Measurements from ENCODE around the gene DELE1.

Gene DELE1

DNA sequence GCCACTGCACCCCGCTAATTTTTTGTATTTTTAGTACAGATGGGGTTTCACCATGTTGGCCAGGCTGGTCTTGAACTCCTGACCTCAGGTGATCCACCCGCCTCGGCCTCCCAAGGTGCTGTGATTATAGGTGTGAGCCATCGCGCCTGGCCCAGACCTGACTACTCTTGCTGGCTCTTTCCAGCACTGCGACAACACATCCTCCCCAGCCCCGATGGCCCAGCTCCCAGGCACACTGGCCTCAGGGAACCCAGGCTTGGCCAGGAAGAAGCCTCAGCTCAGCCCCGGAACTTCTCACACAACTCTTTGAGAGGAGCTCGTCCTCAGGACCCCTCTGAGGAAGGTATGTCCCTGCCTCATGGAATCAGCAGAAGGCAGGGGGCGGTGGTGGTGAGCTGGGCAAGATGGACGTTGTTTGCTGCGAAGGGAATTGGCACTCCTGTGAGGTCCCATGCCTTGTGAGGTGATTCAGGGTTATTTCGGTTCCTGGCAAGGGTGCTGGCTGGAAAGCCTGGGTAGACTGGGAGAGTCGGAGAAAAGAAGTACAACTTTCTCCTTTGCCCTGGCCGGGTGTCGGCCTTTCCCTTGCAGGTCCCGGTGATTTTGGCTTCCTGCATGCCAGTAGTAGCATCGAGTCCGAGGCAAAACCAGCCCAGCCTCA, 5.9 kb downstream of the DELE1 start:
- Histone ChIP-seq H3K4me3 (ENCODE audit: low read depth, low read length) (no peak overlapping the region), H3K4me1 (ENCODE audit: control insufficient read depth, insufficient read depth, low read length) (no peaks in the 10 kb centered on the region), H3K36me3 (ENCODE audit: control insufficient read depth in 2 of 2, insufficient read depth in 1 of 2, low read length in 2 of 2) (peaks cover 29 to 88% of the 10 kb centered on the region in 2 experiments), H3K9me3 (ENCODE audit: control insufficient read depth, insufficient read depth, low read depth, low read length) (no peaks in the 10 kb centered on the region), H3K27ac (ENCODE audit: extremely low read depth, low read depth, low read length) (no peak overlapping the region)
- ChIA-PET POLR2A (no interaction called here), CTCF (no interaction called here)
- no peak for TF ChIP-seq ZNF623 (tag by site-specific recombination; IDR thresholded peaks at IDR 0.05)
- TF ChIP-seq ZFP37 (tag by site-specific recombination; IDR thresholded peaks at IDR 0.05), result no peak
- TF ChIP-seq ZNF221 (tag by site-specific recombination; IDR thresholded peaks at IDR 0.05; ENCODE audit: borderline replicate concordance), result no peak
- TF ChIP-seq ZNF214 (tag by site-specific recombination; IDR thresholded peaks at IDR 0.05; ENCODE audit: borderline replicate concordance), result no peak
- TF ChIP-seq TRIM28 (IDR thresholded peaks at IDR 0.05; ENCODE audit: borderline replicate concordance, low read length), result no peak
- no peak for TF ChIP-seq ZBTB48 (tag by site-specific recombination; IDR thresholded peaks at IDR 0.05)
- TF ChIP-seq, protein P1, sequence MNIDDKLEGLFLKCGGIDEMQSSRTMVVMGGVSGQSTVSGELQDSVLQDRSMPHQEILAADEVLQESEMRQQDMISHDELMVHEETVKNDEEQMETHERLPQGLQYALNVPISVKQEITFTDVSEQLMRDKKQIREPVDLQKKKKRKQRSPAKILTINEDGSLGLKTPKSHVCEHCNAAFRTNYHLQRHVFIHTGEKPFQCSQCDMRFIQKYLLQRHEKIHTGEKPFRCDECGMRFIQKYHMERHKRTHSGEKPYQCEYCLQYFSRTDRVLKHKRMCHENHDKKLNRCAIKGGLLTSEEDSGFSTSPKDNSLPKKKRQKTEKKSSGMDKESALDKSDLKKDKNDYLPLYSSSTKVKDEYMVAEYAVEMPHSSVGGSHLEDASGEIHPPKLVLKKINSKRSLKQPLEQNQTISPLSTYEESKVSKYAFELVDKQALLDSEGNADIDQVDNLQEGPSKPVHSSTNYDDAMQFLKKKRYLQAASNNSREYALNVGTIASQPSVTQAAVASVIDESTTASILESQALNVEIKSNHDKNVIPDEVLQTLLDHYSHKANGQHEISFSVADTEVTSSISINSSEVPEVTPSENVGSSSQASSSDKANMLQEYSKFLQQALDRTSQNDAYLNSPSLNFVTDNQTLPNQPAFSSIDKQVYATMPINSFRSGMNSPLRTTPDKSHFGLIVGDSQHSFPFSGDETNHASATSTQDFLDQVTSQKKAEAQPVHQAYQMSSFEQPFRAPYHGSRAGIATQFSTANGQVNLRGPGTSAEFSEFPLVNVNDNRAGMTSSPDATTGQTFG (tag by site-specific recombination; IDR thresholded peaks at IDR 0.05; ENCODE audit: borderline replicate concordance), result no peak
- no peak for TF ChIP-seq KLF17 (tag by site-specific recombination; IDR thresholded peaks at IDR 0.05)
- TF ChIP-seq ZNF501 (tag by site-specific recombination; IDR thresholded peaks at IDR 0.05), result no peak
- no peak for TF ChIP-seq ZNF600 (tag by site-specific recombination; IDR thresholded peaks at IDR 0.05)
- TF ChIP-seq, protein P2, sequence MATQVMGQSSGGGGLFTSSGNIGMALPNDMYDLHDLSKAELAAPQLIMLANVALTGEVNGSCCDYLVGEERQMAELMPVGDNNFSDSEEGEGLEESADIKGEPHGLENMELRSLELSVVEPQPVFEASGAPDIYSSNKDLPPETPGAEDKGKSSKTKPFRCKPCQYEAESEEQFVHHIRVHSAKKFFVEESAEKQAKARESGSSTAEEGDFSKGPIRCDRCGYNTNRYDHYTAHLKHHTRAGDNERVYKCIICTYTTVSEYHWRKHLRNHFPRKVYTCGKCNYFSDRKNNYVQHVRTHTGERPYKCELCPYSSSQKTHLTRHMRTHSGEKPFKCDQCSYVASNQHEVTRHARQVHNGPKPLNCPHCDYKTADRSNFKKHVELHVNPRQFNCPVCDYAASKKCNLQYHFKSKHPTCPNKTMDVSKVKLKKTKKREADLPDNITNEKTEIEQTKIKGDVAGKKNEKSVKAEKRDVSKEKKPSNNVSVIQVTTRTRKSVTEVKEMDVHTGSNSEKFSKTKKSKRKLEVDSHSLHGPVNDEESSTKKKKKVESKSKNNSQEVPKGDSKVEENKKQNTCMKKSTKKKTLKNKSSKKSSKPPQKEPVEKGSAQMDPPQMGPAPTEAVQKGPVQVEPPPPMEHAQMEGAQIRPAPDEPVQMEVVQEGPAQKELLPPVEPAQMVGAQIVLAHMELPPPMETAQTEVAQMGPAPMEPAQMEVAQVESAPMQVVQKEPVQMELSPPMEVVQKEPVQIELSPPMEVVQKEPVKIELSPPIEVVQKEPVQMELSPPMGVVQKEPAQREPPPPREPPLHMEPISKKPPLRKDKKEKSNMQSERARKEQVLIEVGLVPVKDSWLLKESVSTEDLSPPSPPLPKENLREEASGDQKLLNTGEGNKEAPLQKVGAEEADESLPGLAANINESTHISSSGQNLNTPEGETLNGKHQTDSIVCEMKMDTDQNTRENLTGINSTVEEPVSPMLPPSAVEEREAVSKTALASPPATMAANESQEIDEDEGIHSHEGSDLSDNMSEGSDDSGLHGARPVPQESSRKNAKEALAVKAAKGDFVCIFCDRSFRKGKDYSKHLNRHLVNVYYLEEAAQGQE (tag by site-specific recombination; IDR thresholded peaks at IDR 0.05), result no peak
- no peak for TF ChIP-seq ZNF677 (tag by site-specific recombination; IDR thresholded peaks at IDR 0.05)
- TF ChIP-seq ZNF843 (tag by site-specific recombination; IDR thresholded peaks at IDR 0.05), result no peak
- TF ChIP-seq ZNF629 (tag by site-specific recombination; IDR thresholded peaks at IDR 0.05), result no peak
- no peak for TF ChIP-seq TCF7L2 (IDR thresholded peaks at IDR 0.05; ENCODE audit: borderline replicate concordance, low read depth, low read length)
- TF ChIP-seq KLF16 (tag by site-specific recombination; IDR thresholded peaks at IDR 0.05), result no peak

DNA sequence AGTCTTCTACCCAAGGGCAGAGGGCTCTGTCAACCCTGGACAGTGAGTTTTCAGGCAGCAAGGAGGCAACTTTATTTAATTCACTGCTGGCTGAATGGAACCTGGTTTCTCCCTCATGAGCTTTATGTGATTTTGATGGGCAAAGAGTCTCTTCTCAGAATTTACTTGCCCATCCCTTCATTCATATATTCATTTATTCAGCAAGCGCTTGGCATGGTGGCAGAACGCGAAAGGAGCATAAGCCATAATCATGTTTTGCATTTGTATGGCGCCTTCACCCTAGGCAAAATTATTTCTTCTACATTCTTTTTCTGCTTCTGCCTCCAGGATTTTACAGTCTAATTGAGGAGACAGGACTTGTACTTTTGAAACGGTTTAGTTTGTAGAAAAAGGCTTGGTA, 8.0 kb downstream of the DELE1 start:
- CTCF ChIA-PET, result no interaction called here
- no peak for TF ChIP-seq ZNF549 (tag by site-specific recombination; IDR thresholded peaks at IDR 0.05)
- TF ChIP-seq, protein P3, sequence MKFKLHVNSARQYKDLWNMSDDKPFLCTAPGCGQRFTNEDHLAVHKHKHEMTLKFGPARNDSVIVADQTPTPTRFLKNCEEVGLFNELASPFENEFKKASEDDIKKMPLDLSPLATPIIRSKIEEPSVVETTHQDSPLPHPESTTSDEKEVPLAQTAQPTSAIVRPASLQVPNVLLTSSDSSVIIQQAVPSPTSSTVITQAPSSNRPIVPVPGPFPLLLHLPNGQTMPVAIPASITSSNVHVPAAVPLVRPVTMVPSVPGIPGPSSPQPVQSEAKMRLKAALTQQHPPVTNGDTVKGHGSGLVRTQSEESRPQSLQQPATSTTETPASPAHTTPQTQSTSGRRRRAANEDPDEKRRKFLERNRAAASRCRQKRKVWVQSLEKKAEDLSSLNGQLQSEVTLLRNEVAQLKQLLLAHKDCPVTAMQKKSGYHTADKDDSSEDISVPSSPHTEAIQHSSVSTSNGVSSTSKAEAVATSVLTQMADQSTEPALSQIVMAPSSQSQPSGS (tag by site-specific recombination; IDR thresholded peaks at IDR 0.05; ENCODE audit: low read depth), result no peak
- TF ChIP-seq ZNF623 (tag by site-specific recombination; IDR thresholded peaks at IDR 0.05), result no peak
- no peak for TF ChIP-seq ZNF580 (tag by site-specific recombination; IDR thresholded peaks at IDR 0.05)
- no peak for TF ChIP-seq ZSCAN30 (tag by site-specific recombination; IDR thresholded peaks at IDR 0.05)
- TF ChIP-seq ZIC2 (tag by site-specific recombination; IDR thresholded peaks at IDR 0.05), result no peak
- TF ChIP-seq ZNF311 (tag by site-specific recombination; IDR thresholded peaks at IDR 0.05; ENCODE audit: borderline replicate concordance), result no peak
- no peak for TF ChIP-seq ZNF473 (tag by site-specific recombination; IDR thresholded peaks at IDR 0.05)
- TF ChIP-seq ZSCAN4 (tag by site-specific recombination; IDR thresholded peaks at IDR 0.05), result no peak
- TF ChIP-seq BCL11A (tag by site-specific recombination; IDR thresholded peaks at IDR 0.05; ENCODE audit: low read depth), result no peak

More for the DNA sequence above, 8.0 kb downstream of the DELE1 start:
- POLR2A ChIA-PET, result no interaction called here
- Histone ChIP-seq H3K36me3 (ENCODE audit: control insufficient read depth in 2 of 2, insufficient read depth in 1 of 2, low read length in 2 of 2) (peaks cover 20 to 95% of the 10 kb centered on the region in 2 experiments), H3K27ac (ENCODE audit: extremely low read depth, low read depth, low read length) (no peak overlapping the region), H3K4me1 (ENCODE audit: control insufficient read depth, insufficient read depth, low read length) (no peaks in the 10 kb centered on the region), H3K9me3 (ENCODE audit: control insufficient read depth, insufficient read depth, low read depth, low read length) (no peaks in the 10 kb centered on the region), H3K4me3 (ENCODE audit: low read depth, low read length) (no peak overlapping the region)

Data from HEK293 (cell line).